Endothelial cell (in vitro differentiated cells): ENCODE measurements around the gene APOH. TPM values are rescaled to one million over a fixed set of nuclear protein-coding genes. Genes with fewer than 3 reads are reported as not detected.

Source experiments
- DNase-seq: peaks from one replicate; pipeline ENCODE4 v3.0.0; 2021; ENCODE audit warnings: low spot score
- H3K27ac Mint-ChIP-seq: one replicate; pipeline ENCODE4 v1.8.0; 2021; ENCODE audit warnings: mixed read lengths, inconsistent platforms; ENCODE audit not compliant: unreplicated experiment
- H3K27me3 Mint-ChIP-seq: one replicate; pipeline ENCODE4 v1.8.0; 2021; ENCODE audit warnings: mild to moderate bottlenecking, moderate library complexity, mixed read lengths, inconsistent platforms; ENCODE audit not compliant: unreplicated experiment
- H3K36me3 Mint-ChIP-seq: one replicate; pipeline ENCODE4 v1.8.0; 2021; ENCODE audit warnings: mild to moderate bottlenecking, low read depth, mixed read lengths, inconsistent platforms; ENCODE audit not compliant: unreplicated experiment
- H3K4me1 Mint-ChIP-seq: one replicate; pipeline ENCODE4 v1.8.0; 2021; ENCODE audit warnings: mild to moderate bottlenecking, mixed read lengths, inconsistent platforms; ENCODE audit not compliant: unreplicated experiment
- H3K4me3 Mint-ChIP-seq: one replicate; pipeline ENCODE4 v1.8.0; 2021; ENCODE audit warnings: mild to moderate bottlenecking, mixed read lengths, inconsistent platforms; ENCODE audit not compliant: unreplicated experiment
- H3K9me3 Mint-ChIP-seq: one replicate; pipeline ENCODE4 v1.8.0; 2021; ENCODE audit warnings: mixed read lengths, inconsistent platforms; ENCODE audit not compliant: unreplicated experiment
- CTCF ChIP-seq: fragments of 200-600 bp; sonication (generic); IDR thresholded peaks from one replicate; pipeline ENCODE4 v1.5.0; 2021; ENCODE audit warnings: antibody characterized with exemption; ENCODE audit not compliant: unreplicated experiment
- total RNA-seq: library from RNA; stranded (reverse); fragmentation: NEBNext Ultra II Directional; extraction: Animal tissue kit (Norgen Biotek cat#: 25700); gene quantifications from one replicate; pipeline ENCODE4 v1.2.1, GENCODE V29; 2021; ENCODE audit not compliant: unreplicated experiment

APOH gene
- total RNA-seq, 1 donor from 2014 or later: not detected

DNA sequence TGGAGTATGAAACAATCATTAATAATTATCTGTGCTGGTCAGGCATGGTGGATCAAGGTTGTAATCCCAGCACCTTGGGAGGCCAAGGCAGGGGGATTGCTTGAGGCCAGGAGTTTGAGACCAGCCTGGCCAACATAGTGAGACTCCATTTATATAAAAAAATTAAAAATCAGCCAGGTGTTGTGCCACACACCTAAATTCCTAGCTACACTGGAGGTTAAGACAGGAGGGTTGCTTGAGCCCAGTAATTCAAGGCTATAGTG, 44.3 kb upstream of the APOH start:
- no peak overlapping the region for H3K27ac Mint-ChIP-seq
- no peaks in the 10 kb centered on the region for H3K36me3 Mint-ChIP-seq
- DNase-seq: no peak
- peaks cover 2% of the 10 kb centered on the region for H3K27me3 Mint-ChIP-seq
- no peak overlapping the region for H3K4me3 Mint-ChIP-seq
- no peaks in the 10 kb centered on the region for H3K9me3 Mint-ChIP-seq
- H3K4me1 Mint-ChIP-seq: no peaks in the 10 kb centered on the region
- TF ChIP-seq CTCF: no peak

GRCh38 chr17:66272811-66273585, 43.8 kb upstream of the APOH start:
- no peaks in the 10 kb centered on the region for H3K4me1 Mint-ChIP-seq
- H3K4me3 Mint-ChIP-seq: no peak overlapping the region
- no peaks in the 10 kb centered on the region for H3K36me3 Mint-ChIP-seq
- TF ChIP-seq CTCF: no peak
- H3K9me3 Mint-ChIP-seq: no peaks in the 10 kb centered on the region
- no peak overlapping the region for H3K27ac Mint-ChIP-seq
- DNase-seq: no peak
- H3K27me3 Mint-ChIP-seq: peaks cover 2% of the 10 kb centered on the region

DNA sequence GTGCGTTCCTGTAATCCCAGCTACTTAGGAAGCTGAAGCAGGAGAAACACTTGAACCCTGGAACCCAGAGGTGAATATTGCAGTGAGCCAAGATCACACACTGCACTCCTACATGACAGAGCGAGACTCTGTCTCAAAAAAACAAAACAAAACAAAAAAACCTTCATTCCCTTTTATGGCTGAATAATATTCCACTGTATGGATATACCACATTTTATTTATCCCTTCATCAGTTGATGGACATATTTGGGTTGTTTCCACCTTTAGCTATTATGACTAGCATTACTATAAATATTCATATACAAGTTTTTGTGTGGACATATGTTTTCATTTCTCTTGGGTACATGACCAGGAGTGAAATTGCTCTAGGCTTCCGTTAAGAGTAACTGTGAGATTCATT, 42.3 kb upstream of the APOH start:
- Mint-ChIP-seq H3K4me3 (no peak overlapping the region), H3K27ac (no peak overlapping the region), H3K4me1 (no peaks in the 10 kb centered on the region), H3K36me3 (no peaks in the 10 kb centered on the region), H3K27me3 (peaks cover 2% of the 10 kb centered on the region), H3K9me3 (no peaks in the 10 kb centered on the region)
- no peak for TF ChIP-seq CTCF
- DNase-seq: no peak

- TF ChIP-seq CTCF: no peak
- Mint-ChIP-seq H3K27me3 (no peaks in the 10 kb centered on the region), H3K36me3 (no peaks in the 10 kb centered on the region), H3K4me3 (no peak overlapping the region), H3K27ac (no peak overlapping the region), H3K9me3 (no peaks in the 10 kb centered on the region), H3K4me1 (no peaks in the 10 kb centered on the region)
- no peak for DNase-seq
These were observed 40.9 kb upstream of the APOH start for GRCh38 chr17:66270106-66270505.

- no peak overlapping the region for H3K4me3 Mint-ChIP-seq
- TF ChIP-seq CTCF: no peak
- H3K27me3 Mint-ChIP-seq: peaks cover 2% of the 10 kb centered on the region
- H3K36me3 Mint-ChIP-seq: no peaks in the 10 kb centered on the region
- no peaks in the 10 kb centered on the region for H3K9me3 Mint-ChIP-seq
- DNase-seq: no peak
- no peaks in the 10 kb centered on the region for H3K4me1 Mint-ChIP-seq
- no peak overlapping the region for H3K27ac Mint-ChIP-seq
These were observed 39.2 kb upstream of the APOH start for GRCh38 chr17:66268247-66268927.
